Upper lobe of left lung (tissue), 6 donors: Measurements from ENCODE around the gene PIM2. TPM values are rescaled to one million over a fixed set of nuclear protein-coding genes. Genes with fewer than 3 reads are reported as not detected.

Experiments used
- ATAC-seq, 2 donors: fragments of 200-7000 bp; cut with Tn5 transposase; one replicate each; pipeline ENCODE4 v1.9.1; 2022; ENCODE audit warnings: mild to moderate bottlenecking in 2 of 2, moderate library complexity in 2 of 2; ENCODE audit not compliant: low FRiP score in 2 of 2
- DNase-seq, 2 donors: peaks; one replicate each; pipeline ENCODE4 v3.0.0-alpha.2; 2019 to 2020
- H3K27ac ChIP-seq, 4 donors: fragments of 200-600 bp; sonication (generic); one replicate each; pipeline ENCODE4 v1.5.1; 2016 to 2019
- H3K27me3 ChIP-seq, 4 donors: fragments of 200-600 bp; sonication (generic); one replicate each; pipeline ENCODE4 v1.5.1; 2017 to 2019
- H3K36me3 ChIP-seq, 4 donors: fragments of 200-600 bp; sonication (generic); one replicate each; pipeline ENCODE4 v1.5.1; 2016 to 2019
- H3K4me1 ChIP-seq, 4 donors: fragments of 200-600 bp; sonication (generic); one replicate each; pipeline ENCODE4 v1.5.1; 2018 to 2019
- H3K4me3 ChIP-seq, 4 donors: fragments of 200-600 bp; sonication (generic); one replicate each; pipeline ENCODE4 v1.5.1; 2017 to 2019; ENCODE audit warnings: mild to moderate bottlenecking in 2 of 4, moderate library complexity in 1 of 4
- H3K9me3 ChIP-seq, 4 donors: fragments of 200-600 bp; sonication (generic); one replicate each; pipeline ENCODE4 v1.5.1; 2018 to 2019
- EP300 ChIP-seq, 4 donors: sonication (generic); formaldehyde crosslinking; IDR thresholded peaks; one replicate each; pipeline ENCODE4 v1.5.1; 2017; ENCODE audit warnings: antibody characterized with exemption in 4 of 4, control low read depth in 2 of 4
- POLR2A ChIP-seq, 4 donors: fragments of 450-650 bp; IDR thresholded peaks; one replicate each; pipeline ENCODE4 v1.5.1; 2016 to 2017; ENCODE audit warnings: antibody characterized with exemption in 4 of 4, mild to moderate bottlenecking in 2 of 4
- POLR2AphosphoS5 ChIP-seq, 2 donors: sonication (generic); formaldehyde crosslinking; IDR thresholded peaks; one replicate each; pipeline ENCODE4 v1.5.1; 2017; ENCODE audit warnings: antibody characterized with exemption in 2 of 2
- WGBS, 2 donors: methylation state at CpG; one replicate each; pipeline ENCODE4 v1.1.5; 2017 to 2018; 5-methylcytosine and 5-hydroxymethylcytosine counted together
- total RNA-seq, 6 donors: library from RNA; depleted of rRNA in 4 of 6; stranded (reverse); fragments of >200 nt in 4 of 6; gene quantifications; one replicate each; pipeline versions ENCODE4 v1.1.0 to v1.2.1, GENCODE V29; 2016 to 2021
- TF ChIP-seq, protein P1 (sequence below), 6 experiments: fragments of 450-650 bp in 4 of 6; fragments of 200-600 bp in 2 of 6; sonication (generic) in 2 of 6; IDR thresholded peaks; one replicate each; pipeline ENCODE4 v1.5.1; 2016 to 2019; ENCODE audit warnings: antibody characterized with exemption in 6 of 6
- donor health status: DM: no; HTN: no; CAD: no; lungs with moderate emphysema.
- donor health status: DM: no; HTN: yes; CAD: no; lungs with severe emphysema.

PIM2 gene
- total RNA-seq, 6 donors from 2014 or later: 16.3 to 36.1 (median 26.2) TPM

DNA sequence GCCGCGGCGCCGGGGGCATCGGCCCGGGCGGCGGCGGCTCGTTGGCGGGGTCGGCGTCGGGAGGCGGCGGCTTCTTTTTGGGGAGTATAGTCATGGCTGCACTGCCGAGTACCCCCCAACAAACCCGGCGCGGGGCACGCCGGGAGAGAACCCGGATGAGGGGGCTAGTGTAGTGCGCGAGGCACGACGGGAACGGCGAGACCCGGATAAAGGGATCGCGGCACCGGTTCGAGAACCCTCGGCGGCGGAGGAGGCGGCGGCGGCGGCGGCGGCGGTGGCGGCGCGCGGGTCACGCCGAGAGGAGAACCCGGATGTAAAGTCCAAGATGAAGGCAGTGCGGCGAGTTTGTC, 38.6 kb upstream of the PIM2 start, which contains the start of gene OTUD5:
Gene OTUD5 (minus strand): TSS at position 131 of the 350 bp plus-strand sequence. CDS start 37 bp downstream, at position 94.
- Histone ChIP-seq H3K4me1 (peaks cover 15 to 41% (median 17%) of the 10 kb centered on the region in 4 donors), H3K36me3 (peaks cover 0 to 8% (median 0%) of the 10 kb centered on the region in 4 donors), H3K27me3 (no peaks in the 10 kb centered on the region), H3K27ac (peak within 1 kb of the TSS; percentile 94 to 97 (median 96)), H3K9me3 (no peaks in the 10 kb centered on the region), H3K4me3 (peak within 1 kb of the TSS; percentile 39 to 76 (median 64))
- ATAC-seq (peak in 1 of 2 donors; percentile 57), DNase-seq (peak; percentile 68 to 92)
- 41% methylated on average over 37 of the region's 53 CpGs; no CpG with 5 or more reads in 1 of the 2 donors for WGBS, 2 donors
- no peak for TF ChIP-seq POLR2AphosphoS5 (IDR thresholded peaks at IDR 0.05)
- no peak for TF ChIP-seq EP300 (IDR thresholded peaks at IDR 0.05)
- TF ChIP-seq, protein P1, sequence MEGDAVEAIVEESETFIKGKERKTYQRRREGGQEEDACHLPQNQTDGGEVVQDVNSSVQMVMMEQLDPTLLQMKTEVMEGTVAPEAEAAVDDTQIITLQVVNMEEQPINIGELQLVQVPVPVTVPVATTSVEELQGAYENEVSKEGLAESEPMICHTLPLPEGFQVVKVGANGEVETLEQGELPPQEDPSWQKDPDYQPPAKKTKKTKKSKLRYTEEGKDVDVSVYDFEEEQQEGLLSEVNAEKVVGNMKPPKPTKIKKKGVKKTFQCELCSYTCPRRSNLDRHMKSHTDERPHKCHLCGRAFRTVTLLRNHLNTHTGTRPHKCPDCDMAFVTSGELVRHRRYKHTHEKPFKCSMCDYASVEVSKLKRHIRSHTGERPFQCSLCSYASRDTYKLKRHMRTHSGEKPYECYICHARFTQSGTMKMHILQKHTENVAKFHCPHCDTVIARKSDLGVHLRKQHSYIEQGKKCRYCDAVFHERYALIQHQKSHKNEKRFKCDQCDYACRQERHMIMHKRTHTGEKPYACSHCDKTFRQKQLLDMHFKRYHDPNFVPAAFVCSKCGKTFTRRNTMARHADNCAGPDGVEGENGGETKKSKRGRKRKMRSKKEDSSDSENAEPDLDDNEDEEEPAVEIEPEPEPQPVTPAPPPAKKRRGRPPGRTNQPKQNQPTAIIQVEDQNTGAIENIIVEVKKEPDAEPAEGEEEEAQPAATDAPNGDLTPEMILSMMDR (IDR thresholded peaks at IDR 0.05): no peak
- no peak for TF ChIP-seq POLR2A (IDR thresholded peaks at IDR 0.05)

DNA sequence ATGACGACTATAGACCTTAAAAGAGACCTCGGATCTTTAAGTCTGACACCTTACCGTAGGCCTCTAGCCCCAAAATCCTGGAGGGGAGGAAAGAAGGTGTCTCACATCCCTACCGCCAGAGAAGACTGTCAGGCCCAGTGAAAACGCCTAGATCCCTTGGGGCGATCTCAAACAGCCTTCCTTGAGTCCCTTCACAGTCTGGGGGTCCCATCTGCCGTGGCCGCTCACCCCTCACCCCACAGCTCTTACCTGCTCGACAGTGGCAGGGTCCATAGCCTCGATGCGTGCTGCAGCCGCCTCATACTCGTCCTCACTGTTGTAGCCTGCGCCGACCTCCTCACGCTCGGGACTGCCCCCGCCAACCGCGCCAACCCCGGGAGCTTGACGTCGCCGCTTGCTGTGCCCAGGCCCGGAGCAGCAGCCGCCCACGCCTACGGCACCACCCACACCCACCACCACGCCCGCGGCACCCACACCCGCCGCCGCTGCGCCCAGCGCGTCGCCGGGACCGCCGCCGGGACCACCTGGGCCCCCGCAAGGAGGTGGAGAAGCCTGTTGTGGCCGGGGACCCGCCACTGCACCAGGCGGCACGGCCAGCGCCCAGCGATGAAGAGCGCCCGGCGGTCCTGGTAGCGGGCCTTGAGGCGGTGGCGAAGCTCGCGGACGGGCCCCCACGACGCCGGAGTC, 38.0 kb upstream of the PIM2 start:
- ATAC-seq: no peak
- 60% methylated on average over 37 of the region's 61 CpGs; no CpG with 5 or more reads in 1 of the 2 donors for WGBS, 2 donors
- peak in 1 of 2 donors; percentile 87 for DNase-seq

DNA sequence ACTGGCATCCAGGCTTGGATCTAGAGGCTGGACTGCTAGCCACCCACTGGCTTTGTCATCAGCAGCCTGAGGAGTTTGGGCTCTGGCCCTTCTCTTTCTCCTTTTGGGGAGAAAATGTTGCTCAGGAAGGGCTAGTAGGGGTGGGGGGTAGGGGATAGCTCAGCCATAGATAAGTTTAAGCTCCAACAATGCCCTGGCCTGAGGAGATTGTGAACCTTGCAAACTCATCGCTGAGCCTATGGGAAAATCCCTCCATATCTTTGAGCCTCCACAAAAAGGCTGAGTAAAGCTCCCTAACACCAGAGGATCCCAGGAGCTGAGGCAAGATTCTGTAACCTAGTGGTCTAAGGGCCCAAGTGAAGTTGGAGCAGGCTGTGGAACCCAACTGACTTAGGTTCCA, 29.8 kb upstream of the PIM2 start:
- Histone ChIP-seq H3K27ac (no peak overlapping the region), H3K4me1 (peaks cover 0 to 37% (median 6%) of the 10 kb centered on the region in 4 donors), H3K27me3 (no peaks in the 10 kb centered on the region), H3K4me3 (no peak overlapping the region), H3K36me3 (peaks cover 0 to 3% (median 0%) of the 10 kb centered on the region in 4 donors), H3K9me3 (no peaks in the 10 kb centered on the region)
- ATAC-seq (no peak), DNase-seq (no peak)
- TF ChIP-seq POLR2AphosphoS5 (IDR thresholded peaks at IDR 0.05): no peak
- TF ChIP-seq, protein P1 (IDR thresholded peaks at IDR 0.05): no peak
- WGBS, 2 donors: 95% methylated on average over 1 of the region's 1 CpG; no CpG with 5 or more reads in 1 of the 2 donors

More for the DNA sequence above, 38.0 kb upstream of the PIM2 start:
- H3K27me3 ChIP-seq: no peaks in the 10 kb centered on the region
- peaks cover 15 to 47% (median 18%) of the 10 kb centered on the region in 4 donors for H3K4me1 ChIP-seq
- TF ChIP-seq POLR2AphosphoS5 (IDR thresholded peaks at IDR 0.05) (no peak), EP300 (IDR thresholded peaks at IDR 0.05) (no peak), POLR2A (IDR thresholded peaks at IDR 0.05) (no peak)
- TF ChIP-seq, protein P1 (IDR thresholded peaks at IDR 0.05): peak in 1 of 6 experiments; percentile 39
- peak overlapping the region; percentile 39 to 76 (median 64) for H3K4me3 ChIP-seq
- H3K36me3 ChIP-seq: peaks cover 0 to 8% (median 0%) of the 10 kb centered on the region in 4 donors
- H3K27ac ChIP-seq: peak overlapping the region; percentile 94 to 97 (median 96)
- H3K9me3 ChIP-seq: no peaks in the 10 kb centered on the region

DNA sequence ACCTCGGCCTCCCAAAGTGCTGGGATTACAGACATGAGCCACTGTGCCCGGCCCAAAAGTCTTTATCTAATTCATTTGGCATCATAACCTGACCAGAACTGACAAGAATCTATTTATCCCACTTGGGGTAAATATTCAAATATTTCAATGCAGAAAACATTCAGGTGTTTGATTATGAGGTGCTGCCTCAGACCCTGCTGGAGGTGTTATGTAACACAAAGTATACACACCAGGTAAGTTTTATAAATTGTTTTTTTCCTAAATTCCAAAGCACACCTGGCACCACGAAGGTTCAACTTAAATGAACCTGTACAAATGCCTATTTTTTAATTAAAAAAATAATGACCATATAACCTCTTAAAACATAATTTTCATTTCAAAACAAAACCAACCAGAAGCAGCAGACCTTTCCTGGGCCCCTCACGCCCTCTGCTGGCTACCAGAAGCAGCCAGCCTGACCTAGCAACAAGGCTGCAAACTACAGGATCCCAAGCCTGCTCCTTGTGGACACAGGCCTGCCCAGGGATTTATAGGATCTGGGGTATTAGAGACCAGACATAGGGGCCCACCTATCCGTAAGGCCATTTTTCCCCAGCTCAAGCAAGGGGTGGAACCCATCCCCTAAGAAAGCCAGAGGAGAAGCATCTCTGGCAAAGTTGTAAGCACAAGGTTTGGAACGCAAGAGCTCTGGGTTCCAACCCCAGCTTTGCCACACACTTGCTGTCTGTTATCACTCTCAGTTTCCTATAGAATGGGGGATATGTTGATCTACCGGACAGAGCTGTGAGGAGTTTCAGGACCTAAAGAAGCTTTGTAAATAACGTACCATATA, 26.9 kb upstream of the PIM2 start:
- no peaks in the 10 kb centered on the region for H3K27me3 ChIP-seq
- 51 to 54% methylated on average over 7 to 8 of the region's 8 CpGs for WGBS, 2 donors
- H3K9me3 ChIP-seq: no peaks in the 10 kb centered on the region
- H3K4me1 ChIP-seq: peaks cover 0 to 29% (median 6%) of the 10 kb centered on the region in 4 donors
- H3K27ac ChIP-seq: no peak overlapping the region
- no peak for TF ChIP-seq POLR2A (IDR thresholded peaks at IDR 0.05)
- TF ChIP-seq, protein P1 (IDR thresholded peaks at IDR 0.05): peak; percentile 29 to 71 (median 54)
- H3K4me3 ChIP-seq: no peak overlapping the region
- H3K36me3 ChIP-seq: peaks cover 0 to 13% (median 0%) of the 10 kb centered on the region in 4 donors
- ATAC-seq: peak in 1 of 2 donors; percentile 62
- peak in 1 of 2 donors; percentile 59 for DNase-seq
